GM10266 (cell line): ENCODE measurements around the gene MAP3K15.
A peak's percentile ranks its signal among the peaks of the same experiment; 100 is the strongest.

Experiments used
- DNase-seq: peaks from one replicate; pipeline ENCODE4 v3.0.0; 2012; ENCODE audit errors: extremely low spot score
- CTCF ChIP-seq: IDR thresholded peaks from 2 replicates; pipeline ENCODE4 v1.5.1; 2012; ENCODE audit warnings: mild to moderate bottlenecking, low read depth; ENCODE audit not compliant: control insufficient read depth, insufficient read depth; ENCODE audit errors: missing control alignments

Gene MAP3K15

DNA sequence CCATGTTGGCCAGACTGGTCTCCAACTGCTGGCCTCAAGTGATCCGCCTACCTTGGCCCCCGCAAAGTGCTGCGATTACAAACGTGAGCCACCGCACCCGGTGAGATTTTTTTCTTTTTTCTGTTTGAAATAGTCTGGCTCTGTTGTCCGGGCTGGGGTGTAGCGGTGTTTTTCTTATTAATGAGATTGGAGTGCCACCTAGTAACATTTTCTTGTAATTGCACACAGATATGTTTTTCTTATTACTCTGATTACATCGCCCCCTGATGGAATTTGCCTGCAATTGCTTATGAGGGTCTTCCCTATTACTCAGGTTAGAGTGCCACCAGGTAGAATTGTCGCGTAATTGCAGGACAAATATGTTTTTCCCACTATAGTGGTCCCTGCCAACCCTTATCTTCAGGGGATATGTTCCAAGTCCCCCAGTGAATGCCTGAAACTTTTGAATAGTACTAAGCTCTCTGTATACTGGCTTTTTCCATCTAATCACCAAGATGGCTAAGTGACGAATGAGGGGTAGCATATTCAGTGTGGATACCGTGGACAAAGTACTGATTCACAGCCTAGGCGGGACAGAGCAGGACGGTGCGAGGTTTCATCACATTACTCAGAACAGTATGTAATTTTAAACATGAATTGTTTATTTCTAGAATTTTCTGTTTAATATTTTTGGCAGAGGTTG, 180.2 kb downstream of the MAP3K15 start:
- no peak for TF ChIP-seq CTCF
- peak; percentile 41 for DNase-seq

DNA sequence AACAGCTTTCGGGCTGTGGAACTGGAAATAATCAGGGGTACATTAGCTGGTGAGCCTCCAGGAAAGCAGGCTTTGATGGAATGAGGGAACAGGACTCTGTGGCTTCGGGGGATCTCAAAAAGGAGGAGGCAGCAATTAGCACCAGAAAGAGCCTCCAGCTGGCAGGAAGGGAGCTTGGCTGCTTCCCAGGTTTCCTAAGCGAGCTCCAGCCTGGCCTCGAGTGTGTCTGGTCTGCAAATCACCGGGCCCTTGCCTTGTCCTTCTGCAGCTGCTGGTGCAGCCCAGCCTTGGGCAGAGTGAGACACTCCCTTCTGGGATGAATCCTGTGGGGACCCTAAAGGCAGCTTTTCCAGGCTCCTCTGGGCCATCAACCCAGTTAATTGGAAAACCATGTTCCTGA, 182.3 kb downstream of the MAP3K15 start:
- DNase-seq, result no peak
- no peak for TF ChIP-seq CTCF

- no peak for DNase-seq
- TF ChIP-seq CTCF, result no peak
Measured at GRCh38 chrX:19331831-19332230, 183.5 kb downstream of the MAP3K15 start.

- DNase-seq, result no peak
- no peak for TF ChIP-seq CTCF
Measured at GRCh38 chrX:19326567-19326966, 188.7 kb downstream of the MAP3K15 start.
